Measurements from ENCODE around the gene PAN3. TPM values are rescaled to one million over a fixed set of nuclear protein-coding genes. Genes with fewer than 3 reads are reported as not detected.

PAN3 gene
- total RNA-seq, 1 experiment from 2014 or later: 37.5 TPM

DNA sequence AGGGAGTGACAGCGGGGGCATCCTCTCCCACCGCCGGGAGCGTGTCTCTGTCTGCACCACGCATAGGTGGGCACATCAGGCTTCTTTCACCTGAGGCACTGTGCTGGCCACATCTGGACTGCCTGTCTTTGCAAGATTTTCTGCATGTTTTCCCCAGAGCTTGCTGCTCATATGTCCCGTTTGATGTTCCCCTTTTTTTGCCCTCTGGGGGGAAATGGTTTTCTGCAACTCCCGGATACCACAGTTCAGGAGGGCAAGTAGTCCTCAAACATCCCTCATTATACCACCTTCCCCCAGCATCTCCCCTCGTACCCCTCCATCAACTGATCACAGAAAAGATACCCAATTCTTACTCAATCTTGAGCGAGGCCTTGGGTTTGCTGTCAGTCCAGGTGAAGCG, 168.0 kb downstream of the PAN3 start:
- no peaks in the 10 kb centered on the region for H3K27me3 Mint-ChIP-seq (ENCODE audit: insufficient read depth, unreplicated experiment)
- DNase-seq: no peak
- ChIA-PET CTCF (no interaction called here), POLR2A (no interaction called here)
- H3K4me1 ChIP-seq: peaks cover 3% of the 10 kb centered on the region; the same call in 1 of the 2 replicates
- no peaks in the 10 kb centered on the region for H3K36me3 Mint-ChIP-seq (ENCODE audit: insufficient read depth, unreplicated experiment)
- intact Hi-C loops (cut with micrococcal nuclease; ENCODE audit: unreplicated experiment): no loop called here
- no peaks in the 10 kb centered on the region for H3K36me3 ChIP-seq (ENCODE audit: control insufficient read depth, insufficient read depth, low read length)
- H3K9me3 Mint-ChIP-seq (ENCODE audit: unreplicated experiment): no peaks in the 10 kb centered on the region
- H3K4me3 Mint-ChIP-seq (ENCODE audit: unreplicated experiment): no peak overlapping the region
- H3K4me3 ChIP-seq (ENCODE audit: low read depth, low read length): no peak overlapping the region
- H3K9me3 ChIP-seq: no peaks in the 10 kb centered on the region
- H3K27ac Mint-ChIP-seq (ENCODE audit: unreplicated experiment): no peak overlapping the region
- no TSS peak for BruUV-seq (replicated peaks)
- no peaks in the 10 kb centered on the region for H3K27me3 ChIP-seq (replicated peaks; ENCODE audit: control insufficient read depth, insufficient read depth, low read length)
- peaks cover under 1% of the 10 kb centered on the region for H3K4me1 Mint-ChIP-seq (ENCODE audit: low read depth, unreplicated experiment)
- TF ChIP-seq, protein P1, sequence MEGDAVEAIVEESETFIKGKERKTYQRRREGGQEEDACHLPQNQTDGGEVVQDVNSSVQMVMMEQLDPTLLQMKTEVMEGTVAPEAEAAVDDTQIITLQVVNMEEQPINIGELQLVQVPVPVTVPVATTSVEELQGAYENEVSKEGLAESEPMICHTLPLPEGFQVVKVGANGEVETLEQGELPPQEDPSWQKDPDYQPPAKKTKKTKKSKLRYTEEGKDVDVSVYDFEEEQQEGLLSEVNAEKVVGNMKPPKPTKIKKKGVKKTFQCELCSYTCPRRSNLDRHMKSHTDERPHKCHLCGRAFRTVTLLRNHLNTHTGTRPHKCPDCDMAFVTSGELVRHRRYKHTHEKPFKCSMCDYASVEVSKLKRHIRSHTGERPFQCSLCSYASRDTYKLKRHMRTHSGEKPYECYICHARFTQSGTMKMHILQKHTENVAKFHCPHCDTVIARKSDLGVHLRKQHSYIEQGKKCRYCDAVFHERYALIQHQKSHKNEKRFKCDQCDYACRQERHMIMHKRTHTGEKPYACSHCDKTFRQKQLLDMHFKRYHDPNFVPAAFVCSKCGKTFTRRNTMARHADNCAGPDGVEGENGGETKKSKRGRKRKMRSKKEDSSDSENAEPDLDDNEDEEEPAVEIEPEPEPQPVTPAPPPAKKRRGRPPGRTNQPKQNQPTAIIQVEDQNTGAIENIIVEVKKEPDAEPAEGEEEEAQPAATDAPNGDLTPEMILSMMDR (IDR thresholded peaks at IDR 0.05; ENCODE audit: insufficient read depth in 1 of 2, low read depth in 1 of 2, low read length in 1 of 2, severe bottlenecking in 1 of 2, unreplicated experiment in 1 of 2): no peak

DNA sequence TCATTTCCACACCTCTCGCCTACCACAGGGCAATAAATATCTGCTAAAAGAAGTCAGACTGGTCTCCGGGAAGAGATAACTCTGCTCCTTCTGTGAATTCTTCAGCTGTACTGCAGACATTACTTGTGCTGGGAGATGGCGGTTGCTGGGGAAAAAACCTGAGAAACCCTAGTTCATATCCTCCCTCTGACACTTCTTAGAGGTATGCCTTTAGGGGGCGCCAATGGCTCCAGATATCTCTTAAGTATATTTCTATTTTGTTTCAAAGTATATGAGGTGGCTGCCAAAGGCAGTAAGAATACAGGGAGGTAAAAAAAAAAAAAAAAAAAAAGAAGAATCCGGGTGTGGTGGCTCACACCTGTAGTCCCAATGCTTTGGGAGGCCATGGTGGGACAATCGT, 175.2 kb downstream of the PAN3 start:
- CTCF ChIA-PET: no interaction called here
- Mint-ChIP-seq H3K27ac (ENCODE audit: unreplicated experiment) (no peak overlapping the region), H3K4me1 (ENCODE audit: low read depth, unreplicated experiment) (peaks cover 18% of the 10 kb centered on the region), H3K4me3 (ENCODE audit: unreplicated experiment) (no peak overlapping the region), H3K9me3 (ENCODE audit: unreplicated experiment) (no peaks in the 10 kb centered on the region), H3K27me3 (ENCODE audit: insufficient read depth, unreplicated experiment) (no peaks in the 10 kb centered on the region), H3K36me3 (ENCODE audit: insufficient read depth, unreplicated experiment) (no peaks in the 10 kb centered on the region)
- Histone ChIP-seq H3K27me3 (replicated peaks; ENCODE audit: control insufficient read depth, insufficient read depth, low read length) (no peaks in the 10 kb centered on the region), H3K9me3 (no peaks in the 10 kb centered on the region), H3K4me1 (peaks cover 6% of the 10 kb centered on the region; the same call in 1 of the 2 replicates), H3K36me3 (ENCODE audit: control insufficient read depth, insufficient read depth, low read length) (no peaks in the 10 kb centered on the region), H3K4me3 (ENCODE audit: low read depth, low read length) (no peak overlapping the region)
- BruUV-seq (replicated peaks): no TSS peak
- TF ChIP-seq, protein P1 (IDR thresholded peaks at IDR 0.05; ENCODE audit: insufficient read depth in 1 of 2, low read depth in 1 of 2, low read length in 1 of 2, severe bottlenecking in 1 of 2, unreplicated experiment in 1 of 2): no peak
- POLR2A ChIA-PET: no interaction called here
- intact Hi-C loops (cut with micrococcal nuclease; ENCODE audit: unreplicated experiment): no loop called here
- DNase-seq: peak in 1 of 2 experiments; percentile 15

DNA sequence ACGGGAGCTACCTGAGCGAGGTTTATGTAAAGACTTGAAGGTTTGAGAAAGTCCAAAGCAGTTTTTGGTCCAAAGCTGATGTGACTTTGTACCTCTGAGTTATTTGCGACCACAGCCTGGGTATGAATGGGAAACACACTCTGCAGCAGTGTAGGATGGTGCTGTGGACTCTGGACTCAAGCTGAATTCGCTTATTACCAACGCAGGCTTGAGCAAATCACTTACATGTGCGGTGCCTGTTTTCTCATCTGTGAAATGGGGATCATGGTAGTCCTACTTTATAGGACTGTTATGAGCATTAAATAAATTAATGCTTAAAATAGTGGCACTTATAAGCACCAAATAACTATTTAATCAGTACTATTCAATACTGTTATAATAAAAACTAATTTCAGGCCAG, 176.5 kb downstream of the PAN3 start:
- no peaks in the 10 kb centered on the region for H3K27me3 ChIP-seq (replicated peaks; ENCODE audit: control insufficient read depth, insufficient read depth, low read length)
- no peaks in the 10 kb centered on the region for H3K36me3 ChIP-seq (ENCODE audit: control insufficient read depth, insufficient read depth, low read length)
- Mint-ChIP-seq H3K27ac (ENCODE audit: unreplicated experiment) (no peak overlapping the region), H3K4me1 (ENCODE audit: low read depth, unreplicated experiment) (peaks cover 18% of the 10 kb centered on the region), H3K27me3 (ENCODE audit: insufficient read depth, unreplicated experiment) (no peaks in the 10 kb centered on the region), H3K4me3 (ENCODE audit: unreplicated experiment) (no peak overlapping the region), H3K36me3 (ENCODE audit: insufficient read depth, unreplicated experiment) (no peaks in the 10 kb centered on the region), H3K9me3 (ENCODE audit: unreplicated experiment) (no peaks in the 10 kb centered on the region)
- TF ChIP-seq, protein P1 (IDR thresholded peaks at IDR 0.05; ENCODE audit: insufficient read depth in 1 of 2, low read depth in 1 of 2, low read length in 1 of 2, severe bottlenecking in 1 of 2, unreplicated experiment in 1 of 2): no peak
- H3K4me1 ChIP-seq: peaks cover 6% of the 10 kb centered on the region; the same call in 1 of the 2 replicates
- ChIA-PET POLR2A (no interaction called here), CTCF (no interaction called here)
- intact Hi-C loops (cut with micrococcal nuclease; ENCODE audit: unreplicated experiment): no loop called here
- DNase-seq: no peak
- no peaks in the 10 kb centered on the region for H3K9me3 ChIP-seq
- no TSS peak for BruUV-seq (replicated peaks)
- H3K4me3 ChIP-seq (ENCODE audit: low read depth, low read length): no peak overlapping the region
